NCI-H82 (cell line): ENCODE data around the gene DTD1.
A peak's percentile ranks its signal among the peaks of the same experiment; 100 is the strongest.

ENCODE experiments used
- DNase-seq: peaks from one replicate; lab custom pipeline; 2025; lab: John Stamatoyannopoulos, UW

The DTD1 gene

DNA sequence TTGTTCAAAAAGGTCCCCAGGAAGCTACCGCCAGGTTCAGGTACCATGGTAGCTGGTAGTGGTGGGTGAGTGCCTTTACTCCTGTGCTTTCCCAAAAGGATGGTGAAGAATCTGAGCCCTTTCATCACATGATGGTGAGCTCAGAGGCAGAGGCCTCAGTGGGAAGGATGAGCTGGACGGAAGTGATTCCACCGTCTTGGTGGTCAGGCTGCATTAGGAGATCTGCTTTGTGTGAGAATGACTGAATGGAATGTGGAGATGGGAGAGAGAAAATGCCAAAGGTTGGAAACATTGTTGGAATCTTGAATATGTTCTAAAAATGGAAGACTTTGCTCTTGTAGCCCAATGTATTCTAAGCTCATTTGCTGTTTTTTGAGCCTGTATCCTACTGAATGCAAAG, 117.6 kb downstream of the DTD1 start:
- no peak for DNase-seq

DNA sequence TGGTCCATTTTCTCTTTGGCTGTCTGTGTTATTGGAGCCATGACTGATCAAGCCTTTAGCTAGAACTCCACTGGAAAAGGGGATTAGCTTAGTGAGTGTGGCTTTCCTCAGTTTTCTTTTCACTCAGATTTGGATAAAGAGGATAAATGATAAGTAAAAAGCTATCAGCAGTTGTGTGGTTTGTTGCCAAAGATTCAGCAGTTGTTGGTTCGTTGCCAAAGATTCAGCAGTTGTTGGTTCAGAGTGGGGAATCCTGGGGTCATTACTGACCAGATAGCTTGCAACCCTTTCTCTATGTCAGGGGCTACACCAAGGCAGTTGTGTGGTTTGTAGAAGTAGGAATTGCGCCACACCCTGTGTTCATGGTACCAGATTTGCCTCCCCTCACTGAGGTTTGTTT, 118.1 kb downstream of the DTD1 start:
- peak; percentile 7 for DNase-seq

GRCh38 chr20:18712131-18712530, 124.3 kb downstream of the DTD1 start:
- no peak for DNase-seq

DNA sequence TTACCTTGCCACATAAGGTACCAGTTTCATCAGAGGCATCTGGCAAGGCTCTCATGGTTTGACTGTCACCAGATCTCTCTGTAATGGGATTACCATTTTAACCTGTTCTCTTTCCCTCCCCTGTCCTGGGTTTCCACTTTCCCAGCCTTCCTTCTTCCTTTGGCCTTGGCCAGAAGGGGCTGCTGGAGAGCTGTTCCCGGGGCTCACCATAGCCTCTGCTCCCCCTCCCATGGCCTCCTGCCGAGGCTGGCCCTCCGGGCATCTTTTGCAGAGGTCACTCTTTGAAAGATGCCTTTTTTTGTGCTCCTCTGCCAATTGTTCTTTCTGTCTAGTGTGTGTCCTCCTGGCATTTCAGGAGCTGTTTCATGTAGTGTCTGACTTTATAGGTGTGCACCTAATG, 125.0 kb downstream of the DTD1 start:
- peak; percentile 70 for DNase-seq

DNA sequence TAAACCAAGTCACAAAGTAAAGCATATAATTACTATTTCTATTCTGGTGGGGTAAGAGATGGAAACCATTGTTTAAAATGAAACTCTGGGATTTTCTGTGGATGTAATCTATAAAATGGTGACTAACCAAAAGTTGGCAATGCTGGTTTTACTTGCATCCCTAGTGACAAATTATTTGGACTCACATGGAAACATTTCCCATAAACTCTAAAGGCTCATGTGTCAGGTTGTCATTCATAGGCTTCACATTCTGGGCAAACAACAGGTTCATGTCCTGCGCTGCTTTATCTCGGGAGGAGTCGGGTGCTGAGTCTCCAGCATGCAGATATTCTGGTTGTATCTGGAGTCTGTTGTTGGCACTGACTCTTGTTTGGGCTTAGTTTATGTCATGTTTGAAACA, 127.7 kb downstream of the DTD1 start:
- DNase-seq, result no peak

GRCh38 chr20:18717062-18717461, 129.2 kb downstream of the DTD1 start:
- no peak for DNase-seq

- DNase-seq, result no peak
These were observed 130.3 kb downstream of the DTD1 start for GRCh38 chr20:18718129-18718528.

DNA sequence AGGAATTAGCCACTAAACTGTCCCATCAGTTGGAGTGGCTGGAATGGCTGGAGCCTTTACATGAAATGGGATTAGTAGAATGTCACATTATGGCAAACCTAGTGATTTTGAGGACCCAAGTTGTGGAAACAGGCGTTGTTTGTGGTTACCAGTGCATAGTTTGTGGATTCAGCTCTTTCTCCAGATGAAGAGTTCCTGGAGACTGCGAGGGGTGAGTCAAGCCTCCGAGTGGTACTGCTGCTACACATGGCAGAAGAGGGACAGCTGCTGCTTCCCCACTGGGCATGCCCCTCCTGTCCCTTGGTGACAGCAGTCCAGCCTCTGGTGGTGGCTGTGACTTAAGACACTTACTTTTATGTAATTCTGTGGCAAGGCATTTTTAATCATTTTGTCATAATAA, 131.6 kb downstream of the DTD1 start:
- no peak for DNase-seq

DNA sequence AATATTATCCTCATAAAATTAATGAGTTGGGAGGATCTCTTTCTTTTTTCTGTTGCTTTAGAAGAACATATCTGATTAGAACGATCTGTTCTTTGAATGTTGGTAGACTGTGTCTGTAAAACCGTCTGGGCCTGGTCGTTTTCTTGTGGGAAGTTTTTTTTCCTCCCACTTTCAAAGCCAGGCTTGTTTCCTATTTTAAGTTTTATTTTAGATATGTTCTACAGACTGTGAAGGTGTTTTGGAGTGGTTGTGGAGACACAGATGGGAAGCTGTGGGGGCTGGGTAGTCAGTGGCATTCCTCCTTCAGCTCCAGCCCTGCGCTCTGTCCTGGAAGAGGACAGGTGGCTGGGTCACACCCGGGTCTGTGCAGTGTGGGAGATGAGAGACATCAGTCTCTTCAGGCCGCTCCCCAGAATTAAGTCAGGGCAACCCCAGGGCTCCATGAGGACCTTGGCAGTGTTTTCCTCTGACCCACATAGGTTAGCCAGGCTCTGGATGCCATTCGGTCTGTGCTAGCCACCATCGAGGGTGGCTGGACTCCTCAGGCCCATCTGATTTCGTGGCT, 133.8 kb downstream of the DTD1 start:
- DNase-seq, result no peak

GRCh38 chr20:18722371-18722770, 134.5 kb downstream of the DTD1 start:
- DNase-seq, result no peak

GRCh38 chr20:18724077-18724476, 136.2 kb downstream of the DTD1 start:
- no peak for DNase-seq

DNA sequence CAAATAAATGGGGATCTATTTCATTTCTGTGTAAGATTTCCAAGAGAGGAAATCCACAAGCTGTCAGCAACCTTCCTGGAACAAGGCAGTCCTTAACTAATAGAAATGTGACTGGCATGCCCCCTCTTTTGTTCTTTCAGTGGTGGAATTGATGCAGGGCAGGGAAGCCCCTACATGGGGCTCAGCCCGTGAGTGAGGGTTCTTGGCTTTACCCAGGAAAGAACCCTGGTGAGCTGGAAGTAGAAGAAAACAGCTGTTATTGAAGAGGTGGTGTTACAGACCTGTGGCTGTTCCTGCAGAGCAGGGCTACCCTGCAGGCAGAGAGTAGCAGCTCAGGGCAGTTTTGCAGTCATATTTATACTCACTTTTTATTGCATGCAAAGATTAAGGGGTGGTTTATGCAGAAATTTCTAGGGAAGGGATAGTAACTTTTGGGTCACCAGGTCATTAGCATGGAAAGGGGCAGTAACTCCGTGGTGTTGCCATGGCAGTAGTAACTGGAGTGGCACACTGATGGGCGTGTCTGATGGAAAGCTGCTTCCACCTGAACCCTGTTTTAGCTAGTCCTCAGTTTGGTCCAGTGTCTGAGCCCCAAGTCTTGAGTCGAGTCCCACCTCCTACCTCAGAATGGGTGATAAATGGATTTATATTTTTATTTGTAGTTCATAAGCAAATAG, 137.1 kb downstream of the DTD1 start:
- DNase-seq, result no peak

- no peak for DNase-seq
These were observed 139.2 kb downstream of the DTD1 start for GRCh38 chr20:18727032-18727508.

- no peak for DNase-seq
These were observed 140.5 kb downstream of the DTD1 start for GRCh38 chr20:18728165-18728869.

GRCh38 chr20:18728870-18729224, 141.0 kb downstream of the DTD1 start:
- DNase-seq, result no peak

GRCh38 chr20:18729231-18729825, 141.5 kb downstream of the DTD1 start:
- DNase-seq, result no peak

- DNase-seq, result no peak
These were observed 144.1 kb downstream of the DTD1 start for GRCh38 chr20:18731940-18732339.

DNA sequence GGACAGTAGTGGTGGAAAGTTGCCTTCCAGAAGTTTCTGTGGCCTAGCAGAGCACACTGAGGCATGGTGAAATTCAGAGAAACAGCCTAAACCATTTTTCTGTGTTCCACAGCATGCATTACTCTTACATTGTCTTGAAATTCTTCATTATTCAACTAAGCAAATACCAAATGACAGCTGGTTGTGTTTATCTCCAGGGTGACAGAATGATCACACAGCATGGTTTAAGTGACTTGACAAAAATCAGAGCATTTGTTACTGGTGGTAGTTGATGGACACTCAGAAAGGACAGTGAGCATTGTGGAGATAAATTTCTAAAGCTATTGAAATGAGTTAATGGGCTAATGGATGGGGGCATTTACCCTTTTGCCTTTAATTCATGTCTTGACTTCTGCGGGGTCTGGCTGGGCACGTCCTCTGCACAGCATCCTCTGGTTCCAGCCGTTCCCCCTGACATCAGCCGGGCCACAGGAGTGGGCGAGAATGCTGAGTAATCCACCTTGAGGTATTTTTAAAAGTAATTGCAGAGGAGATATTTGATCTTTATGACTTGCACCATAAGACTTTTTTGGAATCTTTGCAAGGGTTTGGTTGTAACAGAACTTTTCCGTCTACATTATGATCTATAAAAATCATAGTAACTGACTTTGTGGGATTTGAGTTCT, 146.8 kb downstream of the DTD1 start:
- DNase-seq, result no peak

DNA sequence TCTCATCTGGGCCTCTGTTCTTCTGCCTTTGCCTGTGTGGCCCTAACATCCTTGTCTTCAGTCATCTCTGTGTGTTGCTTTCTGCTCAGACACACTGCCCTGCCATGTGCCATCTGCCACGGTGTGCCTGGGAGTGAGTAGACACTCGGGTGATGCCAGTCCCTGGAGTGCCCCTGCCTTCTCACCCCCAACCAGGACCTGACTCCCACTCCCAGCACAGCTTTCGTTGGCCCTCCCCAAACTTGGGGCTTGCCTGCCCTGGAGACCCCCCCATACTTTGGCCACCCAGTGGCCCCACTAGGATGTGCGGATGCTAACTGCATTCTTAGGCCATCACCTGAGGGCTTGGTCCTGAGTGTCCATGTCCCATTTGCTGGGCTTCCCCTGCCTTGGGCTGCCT, 149.3 kb downstream of the DTD1 start:
- no peak for DNase-seq

- no peak for DNase-seq
These were observed 150.2 kb downstream of the DTD1 start for GRCh38 chr20:18738055-18738454.

- no peak for DNase-seq
These were observed 151.0 kb downstream of the DTD1 start for GRCh38 chr20:18738888-18739287.

- DNase-seq, result no peak
These were observed 151.9 kb downstream of the DTD1 start for GRCh38 chr20:18739751-18740166.

- DNase-seq, result no peak
These were observed 152.9 kb downstream of the DTD1 start for GRCh38 chr20:18740726-18741125.
